Measurements from ENCODE around the gene SPACA7.

The SPACA7 gene

GRCh38 chr13:112467236-112467635, 91.1 kb downstream of the SPACA7 start:
- Histone ChIP-seq H3K27ac (replicated peaks) (no peak overlapping the region), H3K4me3 (replicated peaks; ENCODE audit: insufficient read depth, low read length) (no peak overlapping the region), H3K27me3 (ENCODE audit: insufficient read depth, poor library complexity, severe bottlenecking) (no peaks in the 10 kb centered on the region)
- TF ChIP-seq GABPA (IDR thresholded peaks at IDR 0.05; ENCODE audit: low read depth), result no peak
- no peak for TF ChIP-seq REST (IDR thresholded peaks at IDR 0.05; ENCODE audit: insufficient replicate concordance, low read depth)
- no peak for TF ChIP-seq SPI1 (IDR thresholded peaks at IDR 0.05; ENCODE audit: borderline replicate concordance, low read depth)
- TF ChIP-seq POLR2AphosphoS5 (IDR thresholded peaks at IDR 0.05; ENCODE audit: low read depth), result no peak
- TF ChIP-seq, protein P1, sequence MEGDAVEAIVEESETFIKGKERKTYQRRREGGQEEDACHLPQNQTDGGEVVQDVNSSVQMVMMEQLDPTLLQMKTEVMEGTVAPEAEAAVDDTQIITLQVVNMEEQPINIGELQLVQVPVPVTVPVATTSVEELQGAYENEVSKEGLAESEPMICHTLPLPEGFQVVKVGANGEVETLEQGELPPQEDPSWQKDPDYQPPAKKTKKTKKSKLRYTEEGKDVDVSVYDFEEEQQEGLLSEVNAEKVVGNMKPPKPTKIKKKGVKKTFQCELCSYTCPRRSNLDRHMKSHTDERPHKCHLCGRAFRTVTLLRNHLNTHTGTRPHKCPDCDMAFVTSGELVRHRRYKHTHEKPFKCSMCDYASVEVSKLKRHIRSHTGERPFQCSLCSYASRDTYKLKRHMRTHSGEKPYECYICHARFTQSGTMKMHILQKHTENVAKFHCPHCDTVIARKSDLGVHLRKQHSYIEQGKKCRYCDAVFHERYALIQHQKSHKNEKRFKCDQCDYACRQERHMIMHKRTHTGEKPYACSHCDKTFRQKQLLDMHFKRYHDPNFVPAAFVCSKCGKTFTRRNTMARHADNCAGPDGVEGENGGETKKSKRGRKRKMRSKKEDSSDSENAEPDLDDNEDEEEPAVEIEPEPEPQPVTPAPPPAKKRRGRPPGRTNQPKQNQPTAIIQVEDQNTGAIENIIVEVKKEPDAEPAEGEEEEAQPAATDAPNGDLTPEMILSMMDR (IDR thresholded peaks at IDR 0.05; ENCODE audit: insufficient read depth, low read length), result no peak
- no peak for DNase-seq (ENCODE audit: low read depth in 1 of 2, low spot score in 1 of 2)

GRCh38 chr13:112468069-112468468, 91.9 kb downstream of the SPACA7 start:
- Histone ChIP-seq H3K27me3 (ENCODE audit: insufficient read depth, poor library complexity, severe bottlenecking) (no peaks in the 10 kb centered on the region), H3K4me3 (replicated peaks; ENCODE audit: insufficient read depth, low read length) (no peak overlapping the region), H3K27ac (replicated peaks) (no peak overlapping the region)
- no peak for DNase-seq (ENCODE audit: low read depth in 1 of 2, low spot score in 1 of 2)
- TF ChIP-seq SPI1 (IDR thresholded peaks at IDR 0.05; ENCODE audit: borderline replicate concordance, low read depth), result no peak
- no peak for TF ChIP-seq POLR2AphosphoS5 (IDR thresholded peaks at IDR 0.05; ENCODE audit: low read depth)
- TF ChIP-seq, protein P1 (IDR thresholded peaks at IDR 0.05; ENCODE audit: insufficient read depth, low read length), result no peak

- H3K4me3 ChIP-seq (replicated peaks; ENCODE audit: insufficient read depth, low read length), result no peak overlapping the region
- no peak for TF ChIP-seq REST (IDR thresholded peaks at IDR 0.05; ENCODE audit: insufficient replicate concordance, low read depth)
- TF ChIP-seq SPI1 (IDR thresholded peaks at IDR 0.05; ENCODE audit: borderline replicate concordance, low read depth), result no peak
- TF ChIP-seq, protein P1 (IDR thresholded peaks at IDR 0.05; ENCODE audit: insufficient read depth, low read length), result no peak
- TF ChIP-seq GABPA (IDR thresholded peaks at IDR 0.05; ENCODE audit: low read depth), result no peak
- TF ChIP-seq POLR2AphosphoS5 (IDR thresholded peaks at IDR 0.05; ENCODE audit: low read depth), result no peak
- no peak for DNase-seq (ENCODE audit: low read depth in 1 of 2, low spot score in 1 of 2)
- no peak overlapping the region for H3K27ac ChIP-seq (replicated peaks)
- H3K27me3 ChIP-seq (ENCODE audit: insufficient read depth, poor library complexity, severe bottlenecking), result no peaks in the 10 kb centered on the region
Observed at GRCh38 chr13:112469071-112469745, 93.1 kb downstream of the SPACA7 start.

DNA sequence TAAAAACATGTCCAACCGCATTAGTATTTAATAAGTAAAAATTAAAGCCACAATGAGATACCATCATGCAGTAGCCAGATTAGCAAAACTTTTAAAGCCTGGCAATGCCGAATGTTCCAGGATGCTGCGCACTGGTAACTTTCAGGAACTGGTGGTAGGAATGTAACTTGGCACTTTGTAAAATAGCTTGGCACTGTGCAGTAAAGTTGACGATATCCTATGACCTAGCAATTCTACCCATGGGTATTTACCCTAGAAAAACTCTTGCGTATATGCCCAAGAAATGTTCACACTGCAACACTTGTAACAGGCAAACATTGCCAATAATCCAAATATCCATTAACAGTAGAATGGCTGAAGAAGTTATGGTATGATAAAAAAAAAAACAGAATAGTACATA, 97.7 kb downstream of the SPACA7 start:
- TF ChIP-seq REST (IDR thresholded peaks at IDR 0.05; ENCODE audit: insufficient replicate concordance, low read depth) (no peak), GABPA (IDR thresholded peaks at IDR 0.05; ENCODE audit: low read depth) (no peak), SPI1 (IDR thresholded peaks at IDR 0.05; ENCODE audit: borderline replicate concordance, low read depth) (no peak)
- TF ChIP-seq, protein P1 (IDR thresholded peaks at IDR 0.05; ENCODE audit: insufficient read depth, low read length), result no peak
- Histone ChIP-seq H3K27me3 (ENCODE audit: insufficient read depth, poor library complexity, severe bottlenecking) (no peaks in the 10 kb centered on the region), H3K4me3 (replicated peaks; ENCODE audit: insufficient read depth, low read length) (no peak overlapping the region), H3K27ac (replicated peaks) (no peak overlapping the region)
- no peak for DNase-seq (ENCODE audit: low read depth in 1 of 2, low spot score in 1 of 2)

Data from HL-60 (cell line).